RWPE2 (cell line): ENCODE measurements around the gene SLC39A2.
A peak's percentile ranks its signal among the peaks of the same experiment; 100 is the strongest.

Experiments used
- ATAC-seq: fragments of 200-7000 bp; cut with Tn5 transposase; 3 replicates; pipeline ENCODE4 v1.9.1; 2021; ENCODE audit warnings: low read depth
- DNase-seq: peaks from one replicate; pipeline ENCODE4 v3.0.0-alpha.2; 2020; ENCODE audit warnings: low spot score
- H3K27ac ChIP-seq: fragments of 450-650 bp; 2 replicates; pipeline ENCODE4 v1.5.1; 2017; ENCODE audit warnings: mild to moderate bottlenecking; ENCODE audit not compliant: poor library complexity, severe bottlenecking
- H3K27me3 ChIP-seq: fragments of 250-450 bp; sonication (Bioruptor Pico); 2 replicates; pipeline ENCODE4 v1.5.1; 2021; ENCODE audit warnings: mild to moderate bottlenecking, moderate library complexity; ENCODE audit not compliant: insufficient read depth, poor library complexity, severe bottlenecking
- H3K36me3 ChIP-seq: fragments of 250-450 bp; sonication (Bioruptor Pico); 2 replicates; pipeline ENCODE4 v1.5.1; 2020; ENCODE audit warnings: low read depth, mild to moderate bottlenecking, moderate library complexity
- H3K4me1 ChIP-seq: fragments of 250-450 bp; sonication (Bioruptor Pico); 2 replicates; pipeline ENCODE4 v1.5.1; 2021; ENCODE audit warnings: mild to moderate bottlenecking, moderate library complexity; ENCODE audit not compliant: insufficient read depth, poor library complexity, severe bottlenecking
- H3K4me3 ChIP-seq: fragments of 250-450 bp; sonication (Bioruptor Pico); 2 replicates; pipeline ENCODE4 v1.5.1; 2021; ENCODE audit warnings: mild to moderate bottlenecking, moderate library complexity; ENCODE audit not compliant: severe bottlenecking
- H3K9me3 ChIP-seq: fragments of 250-450 bp; sonication (Bioruptor Pico); 2 replicates; pipeline ENCODE4 v1.5.1; 2021; ENCODE audit warnings: mild to moderate bottlenecking, moderate library complexity; ENCODE audit not compliant: severe bottlenecking
- CTCF ChIP-seq: fragments of 450-650 bp; IDR thresholded peaks from one replicate; pipeline ENCODE4 v1.5.1; 2017; ENCODE audit warnings: mild to moderate bottlenecking, moderate library complexity; ENCODE audit not compliant: poor library complexity, severe bottlenecking

Gene SLC39A2

GRCh38 chr14:21020977-21021545, 22.0 kb downstream of the SLC39A2 start:
- no peaks in the 10 kb centered on the region for H3K4me1 ChIP-seq
- no peak overlapping the region for H3K4me3 ChIP-seq
- H3K27ac ChIP-seq: no peak overlapping the region
- no peaks in the 10 kb centered on the region for H3K27me3 ChIP-seq
- no peaks in the 10 kb centered on the region for H3K36me3 ChIP-seq
- ATAC-seq (no peak), DNase-seq (no peak)
- no peaks in the 10 kb centered on the region for H3K9me3 ChIP-seq
- no peak for TF ChIP-seq CTCF

GRCh38 chr14:21022686-21023085, 23.6 kb downstream of the SLC39A2 start:
- no peaks in the 10 kb centered on the region for H3K9me3 ChIP-seq
- no peak for TF ChIP-seq CTCF
- no peaks in the 10 kb centered on the region for H3K36me3 ChIP-seq
- no peaks in the 10 kb centered on the region for H3K4me1 ChIP-seq
- no peak overlapping the region for H3K27ac ChIP-seq
- no peaks in the 10 kb centered on the region for H3K27me3 ChIP-seq
- DNase-seq (no peak), ATAC-seq (no peak)
- H3K4me3 ChIP-seq: no peak overlapping the region

- TF ChIP-seq CTCF: no peak
- H3K27me3 ChIP-seq: no peaks in the 10 kb centered on the region
- ATAC-seq: no peak
Observed at GRCh38 chr14:21023174-21023573, 24.1 kb downstream of the SLC39A2 start.

GRCh38 chr14:21023817-21024584, 24.9 kb downstream of the SLC39A2 start:
- Histone ChIP-seq H3K27ac (no peak overlapping the region), H3K4me1 (no peaks in the 10 kb centered on the region), H3K36me3 (no peaks in the 10 kb centered on the region), H3K4me3 (peak overlapping the region; percentile 47), H3K9me3 (no peaks in the 10 kb centered on the region), H3K27me3 (no peaks in the 10 kb centered on the region)
- ATAC-seq (no peak), DNase-seq (no peak)
- no peak for TF ChIP-seq CTCF

More at GRCh38 chr14:21023174-21023573, 24.1 kb downstream of the SLC39A2 start:
- H3K4me1 ChIP-seq: no peaks in the 10 kb centered on the region
- no peaks in the 10 kb centered on the region for H3K9me3 ChIP-seq
- no peak overlapping the region for H3K27ac ChIP-seq
- no peaks in the 10 kb centered on the region for H3K36me3 ChIP-seq
- DNase-seq: no peak
- H3K4me3 ChIP-seq: no peak overlapping the region
